Measurements from ENCODE around the gene RPAP2. TPM values are rescaled to one million over a fixed set of nuclear protein-coding genes. Genes with fewer than 3 reads are reported as not detected.
A peak's percentile ranks its signal among the peaks of the same experiment; 100 is the strongest.

RPAP2 gene
- polyA plus RNA-seq, 3 donors: 4.4 to 7.8 (median 7.3) TPM

- intact Hi-C loops (cut with micrococcal nuclease): no loop called here
- whole genome bisulfite sequencing (ENCODE audit: insufficient coverage): 96% methylated on average over 20 of the region's 32 CpGs
Measured at GRCh38 chr1:92441697-92442342, 143.0 kb downstream of the RPAP2 start.

GRCh38 chr1:92442351-92442750, 143.5 kb downstream of the RPAP2 start:
- H3K79me2 ChIP-seq (ENCODE audit: insufficient read depth, low read length): no peaks in the 10 kb centered on the region
- Mint-ChIP-seq H3K27me3 (ENCODE audit: low read depth in 3 of 3) (peaks cover 0 to 2% (median 1%) of the 10 kb centered on the region in 3 donors), H3K4me1 (peaks cover 2% of the 10 kb centered on the region), H3K9me3 (peaks cover 0 to 2% (median 0%) of the 10 kb centered on the region in 7 donors), H3K36me3 (no peaks in the 10 kb centered on the region), H3K27ac (no peak overlapping the region), H3K4me3 (no peak overlapping the region)
- H3K36me3 ChIP-seq (replicated peaks in 1 of 2; ENCODE audit: control insufficient read depth in 1 of 2, insufficient read depth in 2 of 2, low read length in 2 of 2): no peaks in the 10 kb centered on the region
- no peak overlapping the region for H3K4me2 ChIP-seq (replicated peaks; ENCODE audit: extremely low read depth, low read length, poor library complexity, severe bottlenecking)
- H3K9me3 ChIP-seq (replicated peaks in 1 of 2; ENCODE audit: control insufficient read depth in 1 of 2, insufficient read depth in 1 of 2, low read length in 2 of 2): no peaks in the 10 kb centered on the region
- TF ChIP-seq CTCF (IDR thresholded peaks at IDR 0.05): no peak
- H3K9ac ChIP-seq (ENCODE audit: insufficient read depth, low read length, poor library complexity, severe bottlenecking): no peak overlapping the region
- H3K27ac ChIP-seq (ENCODE audit: low read depth in 1 of 2, low read length in 2 of 2): no peak overlapping the region
- H3K4me1 ChIP-seq (ENCODE audit: control insufficient read depth in 1 of 2, insufficient read depth in 2 of 2, low read length in 2 of 2): no peaks in the 10 kb centered on the region
- no peak overlapping the region for H2AFZ ChIP-seq (ENCODE audit: insufficient read depth, low read depth, low read length, poor library complexity, severe bottlenecking)
- no peak for DNase-seq
- 96% methylated on average over 4 of the region's 5 CpGs for WGBS (ENCODE audit: insufficient coverage)
- no peaks in the 10 kb centered on the region for H4K20me1 ChIP-seq (ENCODE audit: insufficient read depth, low read length)
- intact Hi-C loops (cut with micrococcal nuclease): no loop called here
- no peaks in the 10 kb centered on the region for H3K27me3 ChIP-seq (ENCODE audit: control insufficient read depth in 2 of 2, insufficient read depth in 2 of 2, low read length in 2 of 2)
- no peak overlapping the region for H3K4me3 ChIP-seq (replicated peaks in 1 of 3; ENCODE audit: low read depth in 2 of 3, low read length in 3 of 3)

More at GRCh38 chr1:92441697-92442342, 143.0 kb downstream of the RPAP2 start:
- H4K20me1 ChIP-seq (ENCODE audit: insufficient read depth, low read length): no peaks in the 10 kb centered on the region
- Mint-ChIP-seq H3K27me3 (ENCODE audit: low read depth in 3 of 3) (peaks cover 0 to 1% (median 0%) of the 10 kb centered on the region in 3 donors), H3K27ac (peak overlapping the region in 1 of 7 donors; percentile 1), H3K4me1 (no peaks in the 10 kb centered on the region), H3K36me3 (no peaks in the 10 kb centered on the region), H3K9me3 (peaks cover 0 to 2% (median under 1%) of the 10 kb centered on the region in 7 donors), H3K4me3 (no peak overlapping the region)
- TF ChIP-seq CTCF (IDR thresholded peaks at IDR 0.05): no peak
- no peak for DNase-seq
- no peak overlapping the region for H3K4me3 ChIP-seq (replicated peaks in 1 of 3; ENCODE audit: low read depth in 2 of 3, low read length in 3 of 3)
- no peaks in the 10 kb centered on the region for H3K4me1 ChIP-seq (ENCODE audit: control insufficient read depth in 1 of 2, insufficient read depth in 2 of 2, low read length in 2 of 2)
- H3K9me3 ChIP-seq (replicated peaks in 1 of 2; ENCODE audit: control insufficient read depth in 1 of 2, insufficient read depth in 1 of 2, low read length in 2 of 2): peaks cover 0 to under 1% of the 10 kb centered on the region in 2 donors
- no peaks in the 10 kb centered on the region for H3K79me2 ChIP-seq (ENCODE audit: insufficient read depth, low read length)
- H3K36me3 ChIP-seq (replicated peaks in 1 of 2; ENCODE audit: control insufficient read depth in 1 of 2, insufficient read depth in 2 of 2, low read length in 2 of 2): no peaks in the 10 kb centered on the region
- no peak overlapping the region for H2AFZ ChIP-seq (ENCODE audit: insufficient read depth, low read depth, low read length, poor library complexity, severe bottlenecking)
- H3K9ac ChIP-seq (ENCODE audit: insufficient read depth, low read length, poor library complexity, severe bottlenecking): no peak overlapping the region
- H3K27ac ChIP-seq (ENCODE audit: low read depth in 1 of 2, low read length in 2 of 2): no peak overlapping the region
- H3K27me3 ChIP-seq (ENCODE audit: control insufficient read depth in 2 of 2, insufficient read depth in 2 of 2, low read length in 2 of 2): no peaks in the 10 kb centered on the region
- no peak overlapping the region for H3K4me2 ChIP-seq (replicated peaks; ENCODE audit: extremely low read depth, low read length, poor library complexity, severe bottlenecking)
